Stimulated activated CD8-positive, alpha-beta memory T cell treated with anti-CD3 and anti-CD28 coated beads, Interleukin-2, amount 100 ng/mL, for 48 hours (primary cell): ENCODE results near the gene ACVR2A.

Experiments used
- DNase-seq, 2 donors: peaks; one replicate each; pipeline ENCODE4 v3.0.0-alpha.2; 2020; ENCODE audit warnings: low read depth in 2 of 2

Gene ACVR2A

GRCh38 chr2:147844697-147845410 lies at the start of gene ACVR2A:
TSS of gene ACVR2A (plus strand) at chr2:147845029. CDS start at chr2:147845153, 124 bp downstream.
- peak; percentile 2 to 7 for DNase-seq

- DNase-seq, result no peak
Observed at GRCh38 chr2:147800316-147800715, 44.5 kb upstream of the ACVR2A start.

- DNase-seq, result no peak
Observed at GRCh38 chr2:147806846-147807245, 38.0 kb upstream of the ACVR2A start.

GRCh38 chr2:147808520-147808919 lies 36.3 kb upstream of the ACVR2A start:
- DNase-seq, result no peak

GRCh38 chr2:147810883-147811765 lies 33.7 kb upstream of the ACVR2A start:
- DNase-seq, result no peak

GRCh38 chr2:147818741-147819140 lies 26.1 kb upstream of the ACVR2A start:
- no peak for DNase-seq

- DNase-seq, result no peak
Observed at GRCh38 chr2:147824620-147825019, 20.2 kb upstream of the ACVR2A start.

- no peak for DNase-seq
Observed at GRCh38 chr2:147826278-147827087, 18.3 kb upstream of the ACVR2A start.

GRCh38 chr2:147827088-147827375 lies 17.8 kb upstream of the ACVR2A start:
- DNase-seq, result no peak

GRCh38 chr2:147829106-147829505 lies 15.7 kb upstream of the ACVR2A start:
- DNase-seq, result no peak

- DNase-seq, result no peak
Observed at GRCh38 chr2:147836099-147836498, 8.7 kb upstream of the ACVR2A start.

GRCh38 chr2:147843391-147843863 lies 1.4 kb upstream of the ACVR2A start:
- no peak for DNase-seq

- peak; percentile 79 to 85 for DNase-seq
Observed at GRCh38 chr2:147843864-147844696, 749 bp upstream of the ACVR2A start.

- peak; percentile 1 to 2 for DNase-seq
Observed at GRCh38 chr2:147845411-147845971, 662 bp downstream of the ACVR2A start.

- no peak for DNase-seq
Observed at GRCh38 chr2:147846412-147847081, 1.7 kb downstream of the ACVR2A start.

GRCh38 chr2:147847746-147848391 lies 3.0 kb downstream of the ACVR2A start:
- no peak for DNase-seq

- no peak for DNase-seq
Observed at GRCh38 chr2:147850838-147851237, 6.0 kb downstream of the ACVR2A start.

- no peak for DNase-seq
Observed at GRCh38 chr2:147851244-147851930, 6.6 kb downstream of the ACVR2A start.

GRCh38 chr2:147854557-147855134 lies 9.8 kb downstream of the ACVR2A start:
- no peak for DNase-seq
